Prostate gland (tissue), 2 donors: ENCODE measurements around the gene TMPRSS12. TPM values are rescaled to one million over a fixed set of nuclear protein-coding genes. Genes with fewer than 3 reads are reported as not detected.
A peak's percentile ranks its signal among the peaks of the same experiment; 100 is the strongest.
"Not testable (repeated sequence)": the region's sequence is repeated elsewhere in the genome, so short reads cannot be mapped to it uniquely, and the experiment has no call there.

Experiments
- DNase-seq: peaks from one replicate; pipeline ENCODE4 v3.0.0-alpha.2; 2019; ENCODE audit warnings: low spot score
- H3K27ac ChIP-seq, 2 donors: fragments of 200-600 bp; sonication (generic); 2 replicates each; pipeline ENCODE4 v1.5.1; 2017 to 2019
- H3K27me3 ChIP-seq: fragments of 200-600 bp; sonication (generic); replicated peaks from 2 replicates; pipeline ENCODE4 v1.5.1; 2019; ENCODE audit not compliant: insufficient read depth
- H3K36me3 ChIP-seq, 2 donors: fragments of 200-600 bp; sonication (generic); 1 replicate in 1 of 2; 2 replicates in 1 of 2; pipeline versions ENCODE4 v1.5.1 to v1.8.1; 2017 to 2019
- H3K4me1 ChIP-seq: fragments of 200-600 bp; sonication (generic); replicated peaks from 2 replicates; pipeline ENCODE4 v1.5.1; 2019
- H3K4me3 ChIP-seq, 2 donors: fragments of 200-600 bp; sonication (generic); 2 replicates each; pipeline ENCODE4 v1.5.1; 2017 to 2019
- H3K9me3 ChIP-seq: fragments of 200-600 bp; sonication (generic); 2 replicates; pipeline ENCODE4 v1.5.1; 2017
- CTCF ChIP-seq, 4 experiments: fragments of 200-600 bp in 2 of 4; fragments of 450-650 bp in 2 of 4; sonication (generic) in 2 of 4; IDR thresholded peaks; 1 replicate in 3 of 4; 2 replicates in 1 of 4; pipeline ENCODE4 v1.5.1; 2016 to 2019; ENCODE audit warnings: antibody characterized with exemption in 4 of 4, mild to moderate bottlenecking in 2 of 4, moderate library complexity in 2 of 4
- POLR2A ChIP-seq: fragments of 450-650 bp; IDR thresholded peaks from one replicate; pipeline ENCODE4 v1.6.1; 2016; ENCODE audit warnings: antibody characterized with exemption, mild to moderate bottlenecking
- POLR2AphosphoS5 ChIP-seq: sonication (generic); formaldehyde crosslinking; IDR thresholded peaks from one replicate; pipeline ENCODE4 v1.6.1; 2017; ENCODE audit warnings: antibody characterized with exemption
- WGBS: methylation state at CpG from one replicate; pipeline ENCODE4 v1.1.5; 2018; 5-methylcytosine and 5-hydroxymethylcytosine counted together
- intact Hi-C: fragments of 100-400 bp; cut with DNase I; formaldehyde crosslinking; loops from one replicate; pipeline ENCODE4 v1.14.2; 2022
- total RNA-seq, 2 donors: library from RNA; depleted of rRNA; stranded (reverse); fragments of >200 nt; gene quantifications; one replicate each; pipeline ENCODE4 v1.1.0, GENCODE V29; 2016

The TMPRSS12 gene
- total RNA-seq, 2 donors from 2014 or later, result 0.68 to 1.2 TPM

GRCh38 chr12:50901685-50902113 is 59.0 kb downstream of the TMPRSS12 start:
- TF ChIP-seq POLR2AphosphoS5, result no peak
- no peak for TF ChIP-seq POLR2A
- no peak for TF ChIP-seq CTCF (IDR thresholded peaks at IDR 0.05)
- H3K4me3 ChIP-seq, result no peak overlapping the region
- DNase-seq, result no peak
- no peak overlapping the region for H3K27ac ChIP-seq
- H3K27me3 ChIP-seq, result no peaks in the 10 kb centered on the region
- H3K36me3 ChIP-seq, result no peaks in the 10 kb centered on the region
- intact Hi-C loops, result no loop called here
- 77% methylated on average over 4 of the region's 4 CpGs for WGBS
- no peaks in the 10 kb centered on the region for H3K9me3 ChIP-seq
- no peaks in the 10 kb centered on the region for H3K4me1 ChIP-seq

- intact Hi-C loops, H3K9me3 ChIP-seq, H3K36me3 ChIP-seq, H3K4me1 ChIP-seq, H3K4me3 ChIP-seq, H3K27me3 ChIP-seq, H3K27ac ChIP-seq, DNase-seq: not testable (repeated sequence)
- WGBS, result 91% methylated on average over 5 of the region's 5 CpGs
Observed at GRCh38 chr12:50908479-50908878, 65.8 kb downstream of the TMPRSS12 start.

GRCh38 chr12:50912361-50912760 is 69.6 kb downstream of the TMPRSS12 start:
- intact Hi-C loops, H3K27me3 ChIP-seq, H3K9me3 ChIP-seq, H3K4me3 ChIP-seq, H3K4me1 ChIP-seq, DNase-seq, H3K36me3 ChIP-seq, H3K27ac ChIP-seq: not testable (repeated sequence)
- WGBS, result 89% methylated on average over 6 of the region's 6 CpGs

GRCh38 chr12:50913224-50913623 is 70.5 kb downstream of the TMPRSS12 start:
- no peak overlapping the region for H3K27ac ChIP-seq
- intact Hi-C loops, result no loop called here
- TF ChIP-seq CTCF (IDR thresholded peaks at IDR 0.05), result no peak
- no peak for TF ChIP-seq POLR2A
- TF ChIP-seq POLR2AphosphoS5, result peak; percentile 22
- no peaks in the 10 kb centered on the region for H3K9me3 ChIP-seq
- no peak overlapping the region for H3K4me3 ChIP-seq
- H3K27me3 ChIP-seq, result no peaks in the 10 kb centered on the region
- 94% methylated on average over 2 of the region's 2 CpGs for whole genome bisulfite sequencing
- no peaks in the 10 kb centered on the region for H3K4me1 ChIP-seq
- DNase-seq, result no peak
- no peaks in the 10 kb centered on the region for H3K36me3 ChIP-seq

- DNase-seq, result no peak
- no peaks in the 10 kb centered on the region for H3K9me3 ChIP-seq
- no peaks in the 10 kb centered on the region for H3K36me3 ChIP-seq
- TF ChIP-seq POLR2AphosphoS5, result no peak
- 80% methylated on average over 6 of the region's 6 CpGs for WGBS
- H3K27ac ChIP-seq, result no peak overlapping the region
- H3K4me1 ChIP-seq, result no peaks in the 10 kb centered on the region
- no peaks in the 10 kb centered on the region for H3K27me3 ChIP-seq
- intact Hi-C loops, result no loop called here
- H3K4me3 ChIP-seq, result no peak overlapping the region
Observed at GRCh38 chr12:50914872-50915484, 72.3 kb downstream of the TMPRSS12 start.

GRCh38 chr12:50916292-50916691 is 73.6 kb downstream of the TMPRSS12 start:
- Histone ChIP-seq H3K27ac (no peak overlapping the region), H3K27me3 (no peaks in the 10 kb centered on the region), H3K4me3 (no peak overlapping the region), H3K9me3 (no peaks in the 10 kb centered on the region), H3K4me1 (no peaks in the 10 kb centered on the region), H3K36me3 (no peaks in the 10 kb centered on the region)
- intact Hi-C loops, result no loop called here
- no peak for DNase-seq
- TF ChIP-seq CTCF (IDR thresholded peaks at IDR 0.05) (no peak), POLR2AphosphoS5 (no peak), POLR2A (no peak)
- WGBS, result 88% methylated on average over 3 of the region's 3 CpGs
